Measurements from ENCODE around the gene OLIG2.

OLIG2 gene

GRCh38 chr21:33019885-33020557 is 5.7 kb upstream of the OLIG2 start:
- no peak for DNase-seq (ENCODE audit: low read depth)
- no peak overlapping the region for H3K4me3 ChIP-seq (ENCODE audit: low read depth, low read length)
- TF ChIP-seq CTCF (conservative IDR thresholded peaks at IDR 0.05; ENCODE audit: low read depth, low read length): no peak

GRCh38 chr21:33020558-33021100 is 5.1 kb upstream of the OLIG2 start:
- DNase-seq (ENCODE audit: low read depth): no peak
- no peak overlapping the region for H3K4me3 ChIP-seq (ENCODE audit: low read depth, low read length)
- no peak for TF ChIP-seq CTCF (conservative IDR thresholded peaks at IDR 0.05; ENCODE audit: low read depth, low read length)

- no peak for TF ChIP-seq CTCF (conservative IDR thresholded peaks at IDR 0.05; ENCODE audit: low read depth, low read length)
- no peak for DNase-seq (ENCODE audit: low read depth)
- H3K4me3 ChIP-seq (ENCODE audit: low read depth, low read length): no peak overlapping the region
Observed at GRCh38 chr21:33021150-33021549, 4.6 kb upstream of the OLIG2 start.

- no peak overlapping the region for H3K4me3 ChIP-seq (ENCODE audit: low read depth, low read length)
- no peak for DNase-seq (ENCODE audit: low read depth)
- TF ChIP-seq CTCF (conservative IDR thresholded peaks at IDR 0.05; ENCODE audit: low read depth, low read length): no peak
Observed at GRCh38 chr21:33021667-33022066, 4.1 kb upstream of the OLIG2 start.

GRCh38 chr21:33022489-33022827 is 3.3 kb upstream of the OLIG2 start:
- no peak overlapping the region for H3K4me3 ChIP-seq (ENCODE audit: low read depth, low read length)
- DNase-seq (ENCODE audit: low read depth): no peak

GRCh38 chr21:33022828-33023573 is 2.7 kb upstream of the OLIG2 start:
- TF ChIP-seq CTCF (conservative IDR thresholded peaks at IDR 0.05; ENCODE audit: low read depth, low read length): no peak
- no peak for DNase-seq (ENCODE audit: low read depth)
- no peak overlapping the region for H3K4me3 ChIP-seq (ENCODE audit: low read depth, low read length)

More at GRCh38 chr21:33022489-33022827, 3.3 kb upstream of the OLIG2 start:
- no peak for TF ChIP-seq CTCF (conservative IDR thresholded peaks at IDR 0.05; ENCODE audit: low read depth, low read length)

All from choroid plexus epithelial cell (primary cell).